ENCODE results near the gene IKZF1.

IKZF1 gene

DNA sequence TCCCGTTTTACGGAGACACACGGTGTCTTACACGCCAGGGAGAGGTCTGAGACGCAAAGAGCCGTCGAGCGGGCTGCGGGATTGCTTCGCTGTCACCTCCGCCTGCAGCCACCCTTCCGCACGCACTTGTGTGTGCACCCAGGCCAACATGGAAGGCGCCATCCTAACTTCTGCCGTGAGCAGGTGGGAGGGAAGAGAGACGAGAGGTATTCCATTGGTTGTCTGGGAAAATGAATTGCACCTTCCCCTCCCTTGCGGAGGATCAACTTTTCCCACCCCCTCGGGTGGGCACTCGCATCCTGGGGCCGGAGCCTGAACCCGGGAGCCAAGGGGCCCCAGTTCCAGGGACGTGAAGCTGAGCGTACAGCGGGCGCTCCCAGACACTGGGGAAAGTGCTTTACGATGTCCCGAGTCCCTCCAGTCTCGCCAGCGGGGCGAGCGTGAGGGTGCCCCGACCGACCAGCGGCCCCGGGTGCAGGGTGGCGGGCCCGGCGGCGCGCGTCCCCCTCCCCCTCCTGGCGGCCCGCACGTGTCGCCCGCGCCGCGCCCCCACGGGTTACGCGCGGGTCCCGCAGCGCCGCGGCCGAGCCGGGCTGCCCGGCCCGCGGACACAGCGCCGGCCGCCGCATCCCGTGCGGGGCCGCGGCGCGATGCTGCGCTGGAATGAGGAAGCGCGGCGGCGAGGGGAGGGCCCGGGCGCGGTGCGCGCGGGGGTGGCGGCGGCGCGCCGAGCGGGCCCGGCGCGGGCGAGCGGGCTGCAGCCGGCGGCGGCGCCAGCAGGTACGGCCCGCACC lies 984 bp upstream of the IKZF1 start:
- H3K4me1 ChIP-seq (ENCODE audit: low read depth, poor library complexity, severe bottlenecking), result peaks cover 13% of the 10 kb centered on the region
- H4K20me1 ChIP-seq (ENCODE audit: insufficient read depth), result no peaks in the 10 kb centered on the region
- no peaks in the 10 kb centered on the region for H3K27me3 ChIP-seq (ENCODE audit: insufficient read depth, low read depth)
- H3K9ac ChIP-seq, result peak overlapping the region; percentile 91; the same call in 1 of the 2 replicates
- 0 out of 2 replicates have a peak overlapping the region, but pooled peaks have one; percentile 93 for H3K27ac ChIP-seq
- peak overlapping the region; percentile 56; the same call in 1 of the 2 replicates for H3K4me2 ChIP-seq
- TF ChIP-seq, protein P1, sequence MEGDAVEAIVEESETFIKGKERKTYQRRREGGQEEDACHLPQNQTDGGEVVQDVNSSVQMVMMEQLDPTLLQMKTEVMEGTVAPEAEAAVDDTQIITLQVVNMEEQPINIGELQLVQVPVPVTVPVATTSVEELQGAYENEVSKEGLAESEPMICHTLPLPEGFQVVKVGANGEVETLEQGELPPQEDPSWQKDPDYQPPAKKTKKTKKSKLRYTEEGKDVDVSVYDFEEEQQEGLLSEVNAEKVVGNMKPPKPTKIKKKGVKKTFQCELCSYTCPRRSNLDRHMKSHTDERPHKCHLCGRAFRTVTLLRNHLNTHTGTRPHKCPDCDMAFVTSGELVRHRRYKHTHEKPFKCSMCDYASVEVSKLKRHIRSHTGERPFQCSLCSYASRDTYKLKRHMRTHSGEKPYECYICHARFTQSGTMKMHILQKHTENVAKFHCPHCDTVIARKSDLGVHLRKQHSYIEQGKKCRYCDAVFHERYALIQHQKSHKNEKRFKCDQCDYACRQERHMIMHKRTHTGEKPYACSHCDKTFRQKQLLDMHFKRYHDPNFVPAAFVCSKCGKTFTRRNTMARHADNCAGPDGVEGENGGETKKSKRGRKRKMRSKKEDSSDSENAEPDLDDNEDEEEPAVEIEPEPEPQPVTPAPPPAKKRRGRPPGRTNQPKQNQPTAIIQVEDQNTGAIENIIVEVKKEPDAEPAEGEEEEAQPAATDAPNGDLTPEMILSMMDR (conservative IDR thresholded peaks at IDR 0.05; ENCODE audit: low read depth, low read length), result no peak
- no peaks in the 10 kb centered on the region for H3K36me3 ChIP-seq (ENCODE audit: insufficient read depth)
- H3K4me3 ChIP-seq (IDR thresholded peaks at IDR 0.05; ENCODE audit: insufficient read depth, low read depth, low read length), result no peak overlapping the region
- peak overlapping the region; percentile 55 for H2AFZ ChIP-seq (ENCODE audit: low read depth)
- peaks cover 41% of the 10 kb centered on the region for H3K79me2 ChIP-seq (ENCODE audit: insufficient read depth, low read depth)

DNA sequence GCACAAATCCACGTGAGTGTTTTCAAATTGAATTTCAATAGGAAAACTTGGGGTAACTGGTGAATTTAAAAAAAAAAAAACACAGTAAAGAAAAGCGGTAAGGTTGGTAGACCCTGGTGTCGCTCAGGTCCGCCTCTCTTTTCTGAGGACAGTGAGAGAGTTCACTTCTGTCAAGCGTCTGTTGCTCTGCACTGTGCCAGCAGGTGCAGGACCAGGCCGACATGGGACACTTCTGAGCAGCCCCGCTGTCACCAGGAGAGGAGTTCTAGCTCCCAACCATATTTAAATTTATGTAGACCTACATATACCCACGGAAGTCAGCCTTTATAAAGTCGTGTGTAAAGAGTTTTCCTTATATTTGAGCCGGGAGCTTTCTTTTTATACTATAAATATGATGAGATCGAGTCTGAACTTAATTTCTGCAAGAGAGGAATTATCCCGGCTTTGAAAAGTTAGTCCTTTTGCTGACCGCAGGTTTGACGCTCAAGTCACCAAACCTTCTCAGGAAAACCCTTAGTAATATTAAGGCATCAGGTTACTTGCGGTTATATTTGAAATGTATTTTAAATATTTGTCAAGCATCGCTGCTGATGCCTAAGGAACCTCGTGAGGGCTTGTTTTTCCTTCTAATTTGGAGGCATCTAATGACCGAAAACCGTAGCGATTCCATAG lies 531 bp downstream of the IKZF1 start:
- TF ChIP-seq, protein P1 (conservative IDR thresholded peaks at IDR 0.05; ENCODE audit: low read depth, low read length), result no peak
- Histone ChIP-seq H3K4me1 (ENCODE audit: low read depth, poor library complexity, severe bottlenecking) (peaks cover 13% of the 10 kb centered on the region), H3K9ac (peak overlapping the region; percentile 91), H3K4me2 (peak overlapping the region; percentile 89), H3K27ac (peak overlapping the region; percentile 93), H3K79me2 (ENCODE audit: insufficient read depth, low read depth) (peaks cover 56% of the 10 kb centered on the region), H2AFZ (ENCODE audit: low read depth) (peak overlapping the region; percentile 41; the same call in 1 of the 2 replicates), H4K20me1 (ENCODE audit: insufficient read depth) (no peaks in the 10 kb centered on the region), H3K4me3 (IDR thresholded peaks at IDR 0.05; ENCODE audit: insufficient read depth, low read depth, low read length) (no peak overlapping the region), H3K36me3 (ENCODE audit: insufficient read depth) (no peaks in the 10 kb centered on the region), H3K27me3 (ENCODE audit: insufficient read depth, low read depth) (no peaks in the 10 kb centered on the region)

DNA sequence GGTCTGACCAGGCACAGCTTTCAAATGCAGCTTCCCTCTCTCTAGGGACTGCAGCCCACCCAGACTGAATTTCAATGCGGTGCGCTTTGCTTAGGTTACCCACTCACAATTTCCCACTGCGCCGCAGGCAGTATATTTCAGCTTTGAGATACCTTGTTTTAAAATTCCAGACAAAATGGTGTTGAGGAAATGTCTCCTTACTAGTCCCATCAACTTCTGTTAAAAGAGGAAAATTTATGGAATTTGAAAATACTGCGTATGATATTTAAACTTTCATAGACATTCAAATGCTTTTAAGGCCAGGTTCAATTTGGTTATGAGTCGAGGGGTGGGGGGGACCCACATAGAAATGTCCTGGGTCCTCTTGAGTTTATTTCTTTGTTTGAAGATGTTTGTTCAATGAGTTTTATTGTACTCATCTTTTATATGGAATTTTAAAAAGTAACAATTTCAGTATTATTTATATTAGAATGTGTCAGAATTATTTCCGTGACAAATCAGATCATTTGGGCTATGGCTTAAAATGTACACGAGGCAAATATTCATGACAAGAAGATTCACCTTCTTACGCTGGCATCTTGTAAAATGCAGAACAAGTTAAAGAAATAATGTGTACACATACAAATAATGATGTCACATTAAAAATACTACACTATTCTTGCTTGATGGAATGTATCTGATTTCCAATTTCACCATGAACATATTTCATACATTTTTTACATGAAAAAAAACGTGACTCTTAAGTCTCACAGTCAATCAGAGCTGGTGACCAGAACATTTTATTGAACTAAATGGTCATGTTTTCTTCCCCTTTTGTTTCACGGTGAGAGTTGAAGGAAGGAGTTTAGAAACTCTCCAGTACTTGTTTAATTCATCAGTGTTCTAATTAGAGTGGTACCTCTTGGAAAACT lies 1.3 kb downstream of the IKZF1 start:
- Histone ChIP-seq H3K4me3 (IDR thresholded peaks at IDR 0.05; ENCODE audit: insufficient read depth, low read depth, low read length) (no peak overlapping the region), H3K4me2 (peak overlapping the region; percentile 89), H3K36me3 (ENCODE audit: insufficient read depth) (no peaks in the 10 kb centered on the region), H3K79me2 (ENCODE audit: insufficient read depth, low read depth) (peaks cover 64% of the 10 kb centered on the region), H3K9ac (peak overlapping the region; percentile 91), H3K27me3 (ENCODE audit: insufficient read depth, low read depth) (no peaks in the 10 kb centered on the region), H3K27ac (peak overlapping the region; percentile 93), H3K4me1 (ENCODE audit: low read depth, poor library complexity, severe bottlenecking) (peaks cover 8% of the 10 kb centered on the region), H4K20me1 (ENCODE audit: insufficient read depth) (no peaks in the 10 kb centered on the region), H2AFZ (ENCODE audit: low read depth) (no peak overlapping the region)
- TF ChIP-seq, protein P1 (conservative IDR thresholded peaks at IDR 0.05; ENCODE audit: low read depth, low read length), result no peak
